HG02970 (cell line): ENCODE data around the gene PSPN.

Experiments
- ATAC-seq: cut with Tn5 transposase; IDR thresholded peaks from one replicate; pipeline ENCODE4 v1.9.1; 2021; ENCODE audit warnings: mild to moderate bottlenecking, moderate library complexity, moderate number of reproducible peaks; ENCODE audit not compliant: unreplicated experiment, low FRiP score

PSPN gene

DNA sequence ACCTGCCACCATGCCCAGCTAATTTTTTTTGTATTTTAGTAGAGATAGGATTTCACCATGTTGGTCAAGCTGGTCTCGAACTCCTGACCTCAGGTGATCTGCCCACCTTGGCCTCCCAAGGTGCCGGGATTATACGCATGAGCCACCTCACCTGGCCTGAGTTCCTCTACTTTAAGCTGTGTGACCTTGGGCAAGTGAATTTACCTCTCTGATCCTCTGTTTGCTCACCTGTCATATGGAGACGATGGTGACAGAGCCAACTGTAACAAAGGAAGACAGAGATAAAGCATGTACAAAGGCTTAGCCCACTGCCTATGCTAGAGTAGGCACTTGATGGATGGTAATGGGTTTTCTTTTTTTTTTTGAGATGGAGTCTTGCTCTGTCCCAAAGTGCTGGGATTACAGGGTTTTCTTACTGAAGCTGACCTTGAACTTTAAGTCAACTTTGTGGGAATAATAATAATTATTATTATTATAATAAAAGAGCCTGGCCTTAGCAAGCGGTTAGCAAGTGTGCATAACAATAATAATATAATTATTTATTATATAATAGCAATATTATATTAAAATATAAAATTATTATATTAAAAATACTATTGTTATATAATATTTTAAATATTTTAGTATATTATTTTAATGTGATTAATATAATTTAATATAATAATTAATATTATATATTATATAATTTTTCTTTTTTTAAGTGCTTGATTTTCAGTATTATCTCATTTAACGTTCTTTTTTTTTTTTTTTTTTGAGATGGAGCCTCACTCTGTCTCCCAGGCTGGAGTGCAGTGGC lies 41.0 kb downstream of the PSPN start:
- ATAC-seq = no peak

DNA sequence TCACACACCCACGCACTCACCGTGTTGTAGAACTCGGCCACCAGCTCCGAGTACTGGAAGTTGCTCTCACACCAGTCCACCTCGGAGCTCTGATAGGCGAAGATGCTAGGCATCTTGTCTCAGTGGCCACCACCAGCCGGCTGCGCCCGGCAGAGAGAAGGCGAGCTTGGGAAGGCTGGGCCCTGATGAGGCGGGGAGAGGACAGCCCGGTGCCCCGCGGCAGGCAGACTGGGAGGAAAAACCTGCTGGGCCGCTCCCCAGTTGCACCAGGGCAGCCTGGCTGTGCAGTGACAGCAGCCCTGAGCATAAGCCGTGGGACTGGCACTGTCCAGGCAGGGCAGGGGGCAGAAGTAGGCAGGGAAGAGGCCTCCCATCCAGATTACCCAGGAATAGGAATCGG lies 42.3 kb downstream of the PSPN start, which contains the start of gene ACER1:
TSS of gene ACER1 (minus strand) at position 174 of the 400 bp plus-strand sequence. CDS start at position 113, 61 bp downstream.
- no peak for ATAC-seq

DNA sequence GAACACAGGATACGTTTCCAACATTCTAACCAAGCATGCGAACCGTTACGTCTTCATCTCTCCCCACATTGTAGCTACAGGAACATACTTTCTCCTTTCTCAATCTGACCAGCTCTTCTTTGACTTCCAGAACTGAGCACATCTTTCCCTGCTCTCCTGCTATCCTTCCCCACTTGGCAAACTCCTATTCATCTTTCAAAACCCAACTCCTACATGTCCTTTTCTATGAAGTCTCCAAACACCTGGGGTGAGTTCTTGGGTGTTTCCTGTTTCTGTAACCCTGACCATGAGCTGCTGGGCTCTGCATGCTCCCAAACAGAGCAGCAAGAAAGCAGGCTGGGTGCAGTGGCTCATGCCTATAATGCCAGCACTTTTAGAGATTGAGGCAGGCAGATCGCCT lies 48.9 kb downstream of the PSPN start:
- ATAC-seq = no peak

DNA sequence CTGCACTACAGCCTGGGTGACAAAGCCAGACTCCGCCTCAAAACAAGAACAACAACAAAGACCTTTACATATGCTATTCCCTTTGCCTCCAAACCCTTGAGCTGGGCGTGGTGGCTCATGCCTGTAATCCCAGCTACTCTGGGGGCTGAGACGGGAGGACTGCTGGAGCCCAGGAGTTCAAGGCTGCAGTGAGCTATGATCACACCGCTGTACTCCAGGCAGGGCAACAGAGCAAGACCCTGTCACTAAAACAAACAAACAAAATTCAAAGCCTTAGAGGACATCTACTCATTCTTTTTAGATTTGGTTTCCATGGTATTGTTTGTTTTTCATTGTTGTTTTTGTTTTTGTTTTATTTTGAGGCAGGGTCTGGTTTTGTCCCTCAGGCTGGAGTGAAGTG lies 50.1 kb downstream of the PSPN start:
- ATAC-seq = no peak
